Measurements from ENCODE around the gene AZI2.

Gene AZI2

DNA sequence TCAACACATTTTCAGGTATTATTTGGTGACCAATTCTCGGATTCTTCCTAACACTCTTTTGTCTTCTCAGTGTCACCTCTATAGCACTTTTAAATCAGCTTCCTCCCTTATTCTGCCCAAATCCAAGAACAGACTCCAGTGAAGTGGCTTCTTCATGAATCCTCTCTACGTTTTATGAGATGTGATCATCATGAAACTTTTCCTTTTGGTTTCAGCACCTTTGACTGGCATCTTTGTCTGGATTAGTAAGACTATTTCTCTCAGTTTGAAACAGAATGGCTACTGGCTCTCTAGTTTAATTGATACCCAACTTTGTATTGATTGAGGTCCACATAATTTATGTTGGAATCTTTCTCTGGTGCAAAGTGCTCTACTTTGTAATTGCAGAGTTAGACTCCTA is 61.6 kb downstream of the AZI2 start:
- Mint-ChIP-seq H3K9me3 (peaks cover 4% of the 10 kb centered on the region), H3K27ac (peak overlapping the region; percentile 0), H3K27me3 (no peaks in the 10 kb centered on the region), H3K4me1 (peaks cover 12% of the 10 kb centered on the region), H3K4me3 (peak overlapping the region; percentile 7), H3K36me3 (ENCODE audit: low read depth) (peaks cover 6% of the 10 kb centered on the region)
- ATAC-seq (no peak), DNase-seq (no peak)

DNA sequence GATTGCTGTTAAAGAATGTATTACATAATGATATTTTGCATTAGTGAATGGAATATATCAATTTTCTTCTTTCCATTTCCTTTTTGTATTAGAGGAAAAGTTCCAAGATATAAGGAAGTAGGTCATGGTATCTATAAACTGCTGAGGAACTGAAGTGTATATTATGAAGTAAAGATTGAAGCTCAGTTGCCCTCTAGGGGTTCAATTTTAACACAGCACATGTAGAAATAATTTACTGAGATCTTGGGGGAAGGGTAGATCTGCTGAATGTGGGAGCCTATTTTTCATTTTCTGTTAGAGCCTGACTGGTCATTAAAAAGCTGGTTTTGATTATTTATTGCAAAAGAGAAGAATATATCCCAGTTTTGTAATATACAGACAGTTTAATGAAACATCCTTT is 62.0 kb downstream of the AZI2 start:
- H3K9me3 Mint-ChIP-seq = peaks cover 4% of the 10 kb centered on the region
- DNase-seq = no peak

GRCh38 chr3:28280781-28281180 is 67.8 kb downstream of the AZI2 start:
- no peaks in the 10 kb centered on the region for H3K27me3 Mint-ChIP-seq
- H3K4me1 Mint-ChIP-seq = peaks cover 2% of the 10 kb centered on the region
- DNase-seq = no peak
- ATAC-seq = no peak
- no peak overlapping the region for H3K27ac Mint-ChIP-seq
- no peaks in the 10 kb centered on the region for H3K9me3 Mint-ChIP-seq
- peaks cover 8% of the 10 kb centered on the region for H3K36me3 Mint-ChIP-seq (ENCODE audit: low read depth)
- no peak overlapping the region for H3K4me3 Mint-ChIP-seq

More for the DNA sequence above, 62.0 kb downstream of the AZI2 start:
- H3K4me3 Mint-ChIP-seq = no peak overlapping the region
- H3K27me3 Mint-ChIP-seq = no peaks in the 10 kb centered on the region
- peaks cover 9% of the 10 kb centered on the region for H3K4me1 Mint-ChIP-seq
- H3K27ac Mint-ChIP-seq = no peak overlapping the region
- no peak for ATAC-seq
- H3K36me3 Mint-ChIP-seq (ENCODE audit: low read depth) = peaks cover 6% of the 10 kb centered on the region

DNA sequence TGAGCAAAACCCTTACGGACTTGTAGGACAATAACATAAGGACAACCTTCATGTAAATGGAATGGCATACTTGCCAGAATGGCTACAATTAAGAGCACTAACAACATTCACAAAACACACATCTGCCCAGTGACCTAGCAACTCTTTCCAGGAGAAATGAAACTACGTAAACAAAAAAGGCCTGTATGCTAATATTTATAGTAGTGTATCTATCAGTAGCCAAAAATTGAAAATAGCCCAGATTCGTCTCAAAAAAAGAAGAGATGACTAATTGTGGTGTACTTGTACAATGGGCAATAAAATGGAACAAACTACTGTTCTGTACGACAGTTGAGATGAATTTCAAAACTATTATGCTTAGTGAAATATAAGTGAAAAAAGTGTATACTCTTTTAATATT is 68.9 kb downstream of the AZI2 start:
- Mint-ChIP-seq H3K27ac (no peak overlapping the region), H3K27me3 (no peaks in the 10 kb centered on the region), H3K4me3 (no peak overlapping the region), H3K36me3 (ENCODE audit: low read depth) (peaks cover 18% of the 10 kb centered on the region), H3K4me1 (peaks cover 2% of the 10 kb centered on the region), H3K9me3 (no peaks in the 10 kb centered on the region)
- DNase-seq (no peak), ATAC-seq (no peak)

GRCh38 chr3:28278918-28279317 is 69.7 kb downstream of the AZI2 start:
- H3K36me3 Mint-ChIP-seq (ENCODE audit: low read depth) = peaks cover 27% of the 10 kb centered on the region
- no peaks in the 10 kb centered on the region for H3K27me3 Mint-ChIP-seq
- H3K27ac Mint-ChIP-seq = no peak overlapping the region
- no peak for ATAC-seq
- peaks cover 3% of the 10 kb centered on the region for H3K9me3 Mint-ChIP-seq
- DNase-seq = no peak
- no peak overlapping the region for H3K4me3 Mint-ChIP-seq
- peaks cover 2% of the 10 kb centered on the region for H3K4me1 Mint-ChIP-seq

DNA sequence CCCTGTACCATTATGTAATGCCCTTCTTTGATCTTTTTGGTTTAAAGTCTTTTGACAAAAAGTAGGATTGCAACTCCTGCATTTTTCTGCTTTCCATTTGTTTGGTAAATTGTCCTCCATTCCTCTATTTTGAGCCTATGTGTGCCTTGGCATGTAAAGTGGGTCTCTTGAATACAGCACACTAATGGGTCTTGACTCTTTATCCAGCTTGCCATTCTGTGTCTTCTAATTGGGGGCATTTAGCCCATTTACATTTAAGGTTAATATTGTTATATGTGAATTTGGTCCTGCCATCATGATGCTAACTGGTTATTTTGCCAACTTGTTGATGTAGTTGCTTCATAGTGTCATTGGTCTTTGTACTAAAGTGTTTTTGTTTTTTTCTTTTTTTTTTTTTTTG is 74.8 kb downstream of the AZI2 start:
- H3K27ac Mint-ChIP-seq = no peak overlapping the region
- H3K4me3 Mint-ChIP-seq = no peak overlapping the region
- peaks cover 69% of the 10 kb centered on the region for H3K36me3 Mint-ChIP-seq (ENCODE audit: low read depth)
- ATAC-seq (no peak), DNase-seq (no peak)
- peaks cover 9% of the 10 kb centered on the region for H3K4me1 Mint-ChIP-seq
- H3K27me3 Mint-ChIP-seq = no peaks in the 10 kb centered on the region
- peaks cover 25% of the 10 kb centered on the region for H3K9me3 Mint-ChIP-seq

Measured in activated naive CD8-positive, alpha-beta T cell treated with anti-CD3 and anti-CD28 coated beads, Interleukin-2, amount 50 U/mL, for 24 hours (primary cell).